Lung (tissue), 12 donors: ENCODE measurements around the gene VWF. TPM values are rescaled to one million over a fixed set of nuclear protein-coding genes. Genes with fewer than 3 reads are reported as not detected.
"Not testable (repeated sequence)": the region's sequence is repeated elsewhere in the genome, so short reads cannot be mapped to it uniquely, and the experiment has no call there.

ENCODE experiments used
- ATAC-seq: fragments of 200-7000 bp; cut with Tn5 transposase; one replicate; pipeline ENCODE4 v1.9.1; 2020; ENCODE audit warnings: moderate number of reproducible peaks; ENCODE audit not compliant: insufficient read depth, low FRiP score
- DNase-seq, 3 donors: peaks; one replicate each; pipeline ENCODE4 v3.0.0-alpha.2; 2013 to 2017
- H3K27ac ChIP-seq, 2 donors: one replicate each; pipeline ENCODE4 v1.5.1; 2013; ENCODE audit warnings: mild to moderate bottlenecking in 2 of 2, moderate library complexity in 2 of 2, control low read depth in 1 of 2, inconsistent platforms in 1 of 2, low read depth in 1 of 2, low read length in 1 of 2
- H3K27me3 ChIP-seq, 3 donors: one replicate each; pipeline ENCODE4 v1.5.1; 2013; ENCODE audit warnings: low read length in 2 of 3; ENCODE audit not compliant: control insufficient read depth in 3 of 3, insufficient read depth in 3 of 3
- H3K36me3 ChIP-seq, 4 donors: one replicate each; pipeline ENCODE4 v1.5.1; 2013; ENCODE audit warnings: low read length in 4 of 4, mild to moderate bottlenecking in 1 of 4, moderate library complexity in 1 of 4; ENCODE audit not compliant: control insufficient read depth in 4 of 4, insufficient read depth in 4 of 4
- H3K4me1 ChIP-seq, 5 donors: one replicate each; pipeline ENCODE4 v1.5.1; 2013; ENCODE audit warnings: low read length in 5 of 5, mild to moderate bottlenecking in 2 of 5, moderate library complexity in 1 of 5; ENCODE audit not compliant: control insufficient read depth in 5 of 5, insufficient read depth in 5 of 5
- H3K4me3 ChIP-seq: one replicate; pipeline ENCODE4 v1.5.1; 2013; ENCODE audit warnings: mild to moderate bottlenecking, control low read depth, moderate library complexity
- H3K9ac ChIP-seq, 2 donors: one replicate each; pipeline ENCODE4 v1.5.1; 2013; ENCODE audit warnings: low read length in 2 of 2, control low read depth in 1 of 2; ENCODE audit not compliant: insufficient read depth in 1 of 2
- H3K9me3 ChIP-seq, 4 donors: one replicate each; pipeline ENCODE4 v1.5.1; 2013; ENCODE audit warnings: low read length in 3 of 4, mild to moderate bottlenecking in 1 of 4, moderate library complexity in 1 of 4; ENCODE audit not compliant: control insufficient read depth in 4 of 4, insufficient read depth in 3 of 4
- WGBS, 2 donors: extraction: QIAGEN DNeasy Blood & Tissue Kit; methylation state at CpG; one replicate each; pipeline ENCODE4 v1.1.7; 2013; 5-methylcytosine and 5-hydroxymethylcytosine counted together
- polyA plus RNA-seq, 2 donors: library from polyadenylated mRNA; stranded (reverse); fragments of 200-250 nt; gene quantifications; one replicate each; pipeline ENCODE4 v1.2.1, GENCODE V29; 2013
- total RNA-seq, 2 donors: library from RNA; depleted of rRNA in 1 of 2; stranded (reverse); fragments of >200 nt in 1 of 2; gene quantifications; one replicate each; pipeline ENCODE4 v1.2.1, GENCODE V29; 2014 to 2021
- TF ChIP-seq, protein P1 (sequence below): IDR thresholded peaks from 2 replicates; pipeline ENCODE4 v1.5.1; 2012; ENCODE audit warnings: mild to moderate bottlenecking; ENCODE audit errors: control extremely low read depth, extremely low read depth
- donor health status: control.
- donor health status: control.
- donor health status: Bipolar disorder and iron deficiency.
- donor health status: healthy.
- donor health status: DM: yes; HTN: yes; CAD: no.

VWF gene
- total and polyA plus RNA-seq, 4 donors, result 65.6 to 285 (median 249) TPM

- Histone ChIP-seq H3K4me3 (no peak overlapping the region), H3K27me3 (no peaks in the 10 kb centered on the region), H3K4me1 (peaks cover 0 to 14% (median 0%) of the 10 kb centered on the region in 5 donors), H3K9me3 (no peaks in the 10 kb centered on the region), H3K9ac (no peak overlapping the region), H3K27ac (no peak overlapping the region), H3K36me3 (peaks cover 0 to 6% (median 0%) of the 10 kb centered on the region in 4 donors)
- no peak for ATAC-seq
- WGBS, 2 donors, result 85 to 93% methylated on average over 4 of the region's 4 CpGs
- TF ChIP-seq, protein P1, sequence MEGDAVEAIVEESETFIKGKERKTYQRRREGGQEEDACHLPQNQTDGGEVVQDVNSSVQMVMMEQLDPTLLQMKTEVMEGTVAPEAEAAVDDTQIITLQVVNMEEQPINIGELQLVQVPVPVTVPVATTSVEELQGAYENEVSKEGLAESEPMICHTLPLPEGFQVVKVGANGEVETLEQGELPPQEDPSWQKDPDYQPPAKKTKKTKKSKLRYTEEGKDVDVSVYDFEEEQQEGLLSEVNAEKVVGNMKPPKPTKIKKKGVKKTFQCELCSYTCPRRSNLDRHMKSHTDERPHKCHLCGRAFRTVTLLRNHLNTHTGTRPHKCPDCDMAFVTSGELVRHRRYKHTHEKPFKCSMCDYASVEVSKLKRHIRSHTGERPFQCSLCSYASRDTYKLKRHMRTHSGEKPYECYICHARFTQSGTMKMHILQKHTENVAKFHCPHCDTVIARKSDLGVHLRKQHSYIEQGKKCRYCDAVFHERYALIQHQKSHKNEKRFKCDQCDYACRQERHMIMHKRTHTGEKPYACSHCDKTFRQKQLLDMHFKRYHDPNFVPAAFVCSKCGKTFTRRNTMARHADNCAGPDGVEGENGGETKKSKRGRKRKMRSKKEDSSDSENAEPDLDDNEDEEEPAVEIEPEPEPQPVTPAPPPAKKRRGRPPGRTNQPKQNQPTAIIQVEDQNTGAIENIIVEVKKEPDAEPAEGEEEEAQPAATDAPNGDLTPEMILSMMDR, result no peak
- no peak for DNase-seq
These were observed 14.5 kb downstream of the VWF start for GRCh38 chr12:6110006-6110405.

- Histone ChIP-seq H3K4me3 (no peak overlapping the region), H3K27ac (no peak overlapping the region), H3K36me3 (peaks cover 0 to 2% (median 0%) of the 10 kb centered on the region in 4 donors), H3K27me3 (no peaks in the 10 kb centered on the region), H3K9ac (no peak overlapping the region), H3K4me1 (peaks cover 0 to 5% (median 0%) of the 10 kb centered on the region in 5 donors), H3K9me3 (no peaks in the 10 kb centered on the region)
- TF ChIP-seq, protein P1, result no peak
- DNase-seq, result no peak
- 93 to 97% methylated on average over 3 of the region's 3 CpGs for WGBS, 2 donors
- ATAC-seq, result no peak
These were observed 18.3 kb downstream of the VWF start for GRCh38 chr12:6106218-6106617.

GRCh38 chr12:6104842-6105241, 19.6 kb downstream of the VWF start:
- Histone ChIP-seq H3K4me3 (no peak overlapping the region), H3K27ac (no peak overlapping the region), H3K36me3 (no peaks in the 10 kb centered on the region), H3K9me3 (no peaks in the 10 kb centered on the region), H3K27me3 (no peaks in the 10 kb centered on the region), H3K4me1 (peaks cover 0 to 2% (median 0%) of the 10 kb centered on the region in 5 donors), H3K9ac (no peak overlapping the region)
- no peak for ATAC-seq
- TF ChIP-seq, protein P1, result no peak
- DNase-seq, result no peak
- 97 to 98% methylated on average over 2 of the region's 2 CpGs for WGBS, 2 donors

GRCh38 chr12:6104027-6104426, 20.4 kb downstream of the VWF start:
- TF ChIP-seq, protein P1, result no peak

DNA sequence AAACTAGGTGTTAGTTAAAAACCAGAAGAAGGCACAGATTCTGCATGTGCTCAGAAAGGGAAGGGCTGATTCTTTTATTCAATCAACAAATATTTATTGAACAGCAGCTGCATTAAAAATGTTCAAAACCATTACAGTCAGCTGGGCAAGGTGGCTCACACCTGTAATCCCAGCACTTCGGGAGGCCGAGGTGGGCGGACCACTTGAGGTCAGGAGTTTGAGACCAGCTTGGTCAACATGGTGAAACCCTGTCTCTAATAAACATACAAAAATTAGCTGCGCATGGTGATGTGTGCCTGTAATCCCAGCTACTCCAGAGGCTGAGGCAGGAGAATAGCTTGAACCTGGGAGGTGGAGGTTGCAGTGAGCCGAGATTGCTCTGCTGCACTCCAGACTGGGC, 22.4 kb downstream of the VWF start:
- 97 to 98% methylated on average over 5 of the region's 5 CpGs for WGBS, 2 donors
- DNase-seq, result not testable (repeated sequence)

More at GRCh38 chr12:6104027-6104426, 20.4 kb downstream of the VWF start:
- Histone ChIP-seq H3K9ac (no peak overlapping the region), H3K4me1 (no peaks in the 10 kb centered on the region), H3K9me3 (no peaks in the 10 kb centered on the region), H3K4me3 (no peak overlapping the region), H3K27ac (no peak overlapping the region), H3K27me3 (no peaks in the 10 kb centered on the region), H3K36me3 (no peaks in the 10 kb centered on the region)
- ATAC-seq, result no peak
- DNase-seq, result no peak
- 28 to 54% methylated on average over 3 of the region's 3 CpGs for WGBS, 2 donors

More for the DNA sequence above, 22.4 kb downstream of the VWF start:
- H3K27me3 ChIP-seq, ATAC-seq, H3K4me1 ChIP-seq, H3K4me3 ChIP-seq, H3K36me3 ChIP-seq, H3K27ac ChIP-seq, H3K9me3 ChIP-seq, H3K9ac ChIP-seq: not testable (repeated sequence)
